ENCODE data around the gene KIAA1671.

- TF ChIP-seq CTCF (IDR thresholded peaks at IDR 0.05) (no peak), POLR2A (IDR thresholded peaks at IDR 0.05) (no peak), POLR2AphosphoS5 (IDR thresholded peaks at IDR 0.05) (no peak)
Measured at GRCh38 chr22:25176175-25176574, 223.7 kb downstream of the KIAA1671 start.
